Colonic mucosa (tissue), 4 donors: Measurements from ENCODE around the gene HRH2. TPM values are rescaled to one million over a fixed set of nuclear protein-coding genes. Genes with fewer than 3 reads are reported as not detected.
"Not testable (repeated sequence)": the region's sequence is repeated elsewhere in the genome, so short reads cannot be mapped to it uniquely, and the experiment has no call there.

Experiments
- DNase-seq: peaks from one replicate; pipeline ENCODE4 v3.0.0-alpha.2; 2020
- H3K27ac ChIP-seq: fragments of 200-600 bp; one replicate; pipeline ENCODE4 v1.8.0; 2021
- H3K27me3 ChIP-seq: fragments of 200-600 bp; one replicate; pipeline ENCODE4 v1.8.0; 2021
- H3K36me3 ChIP-seq: fragments of 200-600 bp; one replicate; pipeline ENCODE4 v1.8.0; 2021
- H3K4me1 ChIP-seq: fragments of 200-600 bp; one replicate; pipeline ENCODE4 v1.8.0; 2021; ENCODE audit warnings: mild to moderate bottlenecking
- H3K4me3 ChIP-seq: fragments of 200-600 bp; one replicate; pipeline ENCODE4 v1.8.0; 2021
- H3K9ac ChIP-seq, 2 donors: one replicate each; pipeline ENCODE4 v1.7.0; 2013; ENCODE audit warnings: control low read depth in 2 of 2, low read depth in 2 of 2, low read length in 2 of 2
- H3K9me3 ChIP-seq: fragments of 200-600 bp; one replicate; pipeline ENCODE4 v1.8.0; 2021
- CTCF ChIP-seq: fragments of 200-600 bp; IDR thresholded peaks from one replicate; pipeline ENCODE4 v1.8.0; 2022; ENCODE audit warnings: antibody characterized with exemption, mild to moderate bottlenecking
- intact Hi-C: fragments of 100-400 bp; cut with DNase I; formaldehyde crosslinking; loops from one replicate; pipeline ENCODE4 v1.14.1; 2022
- total RNA-seq, 2 donors: library from RNA; stranded (reverse); fragmentation: NEBNext Ultra II Directional in 1 of 2; extraction: Animal tissue kit (Norgen Biotek cat#: 25700) in 1 of 2; gene quantifications; one replicate each; pipeline ENCODE4 v1.2.1, GENCODE V29; 2021
- donor health status: healthy.
- donor health status: DM: no; HTN: no; CAD: no.
- donor health status: DM: no; HTN: no; CAD: no.

Gene HRH2
- total RNA-seq, 2 donors from 2014 or later, result 0.30 to 0.82 TPM

- H3K9ac ChIP-seq, result no peak overlapping the region
- no peak for TF ChIP-seq CTCF
- no peaks in the 10 kb centered on the region for H3K36me3 ChIP-seq
- no peak overlapping the region for H3K4me3 ChIP-seq
- H3K27ac ChIP-seq, result no peak overlapping the region
- H3K4me1 ChIP-seq, result no peaks in the 10 kb centered on the region
- intact Hi-C loops, result no loop called here
- no peak for DNase-seq
- no peaks in the 10 kb centered on the region for H3K9me3 ChIP-seq
- no peaks in the 10 kb centered on the region for H3K27me3 ChIP-seq
These were observed 56.1 kb downstream of the HRH2 start for GRCh38 chr5:175713930-175714329.

GRCh38 chr5:175714479-175715085 lies 56.7 kb downstream of the HRH2 start:
- intact Hi-C loops, result loop anchor here (5.0 kb wide), 1 partner anchor 182 kb away; no protein-coding TSS in a partner anchor
- no peak for TF ChIP-seq CTCF

GRCh38 chr5:175715627-175716522 lies 58.0 kb downstream of the HRH2 start:
- TF ChIP-seq CTCF, result no peak
- intact Hi-C loops, result loop anchor here (5.0 kb wide), 1 partner anchor 184 kb away; no protein-coding TSS in a partner anchor
- no peaks in the 10 kb centered on the region for H3K9me3 ChIP-seq
- no peak for DNase-seq
- H3K27ac ChIP-seq, result no peak overlapping the region
- H3K4me3 ChIP-seq, result no peak overlapping the region
- H3K27me3 ChIP-seq, result no peaks in the 10 kb centered on the region
- H3K36me3 ChIP-seq, result no peaks in the 10 kb centered on the region
- no peaks in the 10 kb centered on the region for H3K4me1 ChIP-seq
- H3K9ac ChIP-seq, result no peak overlapping the region

More at GRCh38 chr5:175714479-175715085, 56.7 kb downstream of the HRH2 start:
- H3K4me1 ChIP-seq, result no peaks in the 10 kb centered on the region
- H3K4me3 ChIP-seq, result no peak overlapping the region
- DNase-seq, result no peak
- no peaks in the 10 kb centered on the region for H3K9me3 ChIP-seq
- no peak overlapping the region for H3K9ac ChIP-seq
- H3K27ac ChIP-seq, result no peak overlapping the region
- no peaks in the 10 kb centered on the region for H3K36me3 ChIP-seq
- no peaks in the 10 kb centered on the region for H3K27me3 ChIP-seq

- TF ChIP-seq CTCF, result no peak
- H3K27me3 ChIP-seq, result no peaks in the 10 kb centered on the region
- no peak overlapping the region for H3K27ac ChIP-seq
- H3K9me3 ChIP-seq, result no peaks in the 10 kb centered on the region
- no peak for DNase-seq
- no peaks in the 10 kb centered on the region for H3K4me1 ChIP-seq
- intact Hi-C loops, result loop anchor here (5.0 kb wide), 1 partner anchor 186 kb away; no protein-coding TSS in a partner anchor
- H3K4me3 ChIP-seq, result no peak overlapping the region
- H3K36me3 ChIP-seq, result no peaks in the 10 kb centered on the region
- H3K9ac ChIP-seq, result no peak overlapping the region
These were observed 60.0 kb downstream of the HRH2 start for GRCh38 chr5:175717837-175718236.

- Histone ChIP-seq H3K9ac (no peak overlapping the region), H3K27ac (no peak overlapping the region), H3K9me3 (no peaks in the 10 kb centered on the region), H3K4me3 (no peak overlapping the region), H3K36me3 (no peaks in the 10 kb centered on the region), H3K4me1 (no peaks in the 10 kb centered on the region), H3K27me3 (no peaks in the 10 kb centered on the region)
- peak; percentile 49 for DNase-seq
- intact Hi-C loops, result loop anchor here (5.0 kb wide), 1 partner anchor 186 kb away; no protein-coding TSS in a partner anchor
- TF ChIP-seq CTCF, result peak; percentile 67
These were observed 60.7 kb downstream of the HRH2 start for GRCh38 chr5:175718401-175719108.

GRCh38 chr5:175719109-175719432 lies 61.2 kb downstream of the HRH2 start:
- H3K4me1 ChIP-seq, H3K27me3 ChIP-seq, H3K36me3 ChIP-seq, DNase-seq, H3K9ac ChIP-seq, H3K9me3 ChIP-seq, H3K27ac ChIP-seq, H3K4me3 ChIP-seq: not testable (repeated sequence)
- intact Hi-C loops, result loop anchor here (5.0 kb wide), 1 partner anchor 187 kb away; no protein-coding TSS in a partner anchor
